OCI-M2 (cell line): ENCODE measurements around the gene TRIM32.

Source experiments
- DNase-seq: peaks from one replicate; lab custom pipeline; 2025; ENCODE audit not compliant: unreplicated experiment; lab: John Stamatoyannopoulos, UW

The TRIM32 gene

GRCh38 chr9:116749772-116750171 is 62.7 kb downstream of the TRIM32 start:
- DNase-seq = no peak

GRCh38 chr9:116750510-116750909 is 63.4 kb downstream of the TRIM32 start:
- no peak for DNase-seq
